GM19455 (cell line): ENCODE data around the gene TMEM87B.
"Not testable (repeated sequence)": the region's sequence is repeated elsewhere in the genome, so short reads cannot be mapped to it uniquely, and the experiment has no call there.

Experiments used
- ATAC-seq: cut with Tn5 transposase; IDR thresholded peaks from one replicate; pipeline ENCODE4 v1.9.1; 2021; ENCODE audit not compliant: unreplicated experiment

TMEM87B gene

DNA sequence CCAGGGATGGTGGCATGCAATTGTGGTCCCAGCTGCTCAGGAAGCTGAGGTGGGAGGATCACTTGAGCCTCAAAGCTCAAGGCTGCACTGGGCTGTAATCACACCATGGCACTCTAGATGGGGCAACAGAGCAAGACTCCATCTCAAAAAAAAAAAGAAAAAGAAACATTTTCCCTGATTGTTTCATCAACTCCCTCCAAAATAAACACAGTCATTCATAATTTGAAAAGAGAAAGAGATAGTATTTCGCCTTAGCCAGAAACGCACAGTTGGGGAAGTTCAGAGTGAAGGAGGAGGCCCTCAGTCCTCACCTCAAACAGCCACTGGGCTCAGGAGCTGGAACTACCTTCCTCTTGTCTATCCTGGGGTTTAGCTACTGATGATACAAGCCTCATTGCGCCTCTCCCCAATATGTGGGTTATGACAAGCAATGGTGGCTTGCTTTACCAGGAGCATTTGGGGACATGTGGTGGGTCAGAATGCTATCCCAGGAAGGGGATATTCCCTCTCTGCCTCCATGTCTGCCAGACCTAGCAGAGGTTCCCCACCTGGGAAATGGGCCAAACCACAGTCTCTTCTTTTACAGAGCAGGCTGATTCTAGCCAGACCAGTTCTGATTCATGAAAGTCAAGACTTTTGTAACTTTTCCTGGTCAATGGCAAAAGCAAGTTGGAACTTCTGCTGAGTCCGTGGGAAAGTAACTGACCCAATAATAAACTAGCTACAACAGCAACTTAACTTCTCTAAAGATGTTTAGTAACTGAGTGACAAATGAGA, 22.2 kb upstream of the TMEM87B start:
- ATAC-seq: no peak

DNA sequence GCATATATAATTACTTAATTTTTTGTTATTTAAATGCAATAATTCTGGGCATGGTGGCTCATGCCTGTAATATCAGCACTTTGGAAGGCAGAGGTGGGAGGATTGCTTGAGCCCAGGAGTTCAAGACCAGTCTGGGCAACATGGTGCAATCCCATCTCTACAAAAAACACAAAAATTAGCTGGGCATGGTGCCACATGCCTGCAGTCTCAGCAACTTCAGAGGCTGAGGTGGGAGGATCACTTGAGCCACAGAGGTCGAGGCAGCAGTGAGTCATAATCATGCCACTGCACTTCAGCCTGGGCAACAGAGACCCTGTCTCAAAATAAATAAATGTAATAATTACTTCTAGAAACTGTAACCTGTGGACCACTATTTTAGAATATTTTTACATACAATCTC, 21.5 kb upstream of the TMEM87B start:
- ATAC-seq: no peak

DNA sequence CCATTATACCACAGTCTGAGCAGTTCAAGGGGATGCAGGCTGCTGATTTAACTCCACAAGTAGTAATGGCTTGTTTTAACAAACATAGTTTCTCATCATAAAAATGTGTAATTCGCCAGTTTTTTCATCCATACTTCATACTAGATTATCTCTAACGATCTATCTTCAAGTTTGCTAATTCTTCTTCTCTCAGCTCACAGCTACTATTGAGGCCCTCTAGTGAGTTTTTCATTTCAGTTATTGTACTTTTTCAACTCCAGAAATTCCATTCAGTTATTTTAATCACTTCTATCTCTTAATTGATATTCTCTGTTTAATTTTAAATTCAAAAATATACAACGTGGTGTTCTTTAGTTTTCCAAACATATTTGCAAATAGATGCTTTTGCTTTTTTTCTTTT, 20.1 kb upstream of the TMEM87B start:
- no peak for ATAC-seq

DNA sequence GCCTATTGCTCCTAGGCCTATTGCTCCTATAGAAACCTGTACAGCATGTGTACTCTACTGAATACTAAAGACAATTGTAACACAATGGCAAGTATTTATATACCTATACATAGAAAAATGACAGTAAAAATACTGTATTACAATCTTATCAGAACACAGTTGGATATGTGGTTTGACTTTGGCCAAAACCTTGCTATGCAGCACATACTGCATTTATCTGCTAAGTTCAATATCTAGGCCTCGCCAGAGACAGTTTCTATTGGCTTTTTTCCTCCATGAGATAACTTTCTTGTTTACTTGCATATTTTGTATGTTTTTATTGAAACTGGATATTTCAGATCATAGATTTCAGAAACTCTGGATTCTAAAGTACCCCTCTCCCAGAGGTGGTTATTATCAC, 19.3 kb upstream of the TMEM87B start:
- no peak for ATAC-seq

DNA sequence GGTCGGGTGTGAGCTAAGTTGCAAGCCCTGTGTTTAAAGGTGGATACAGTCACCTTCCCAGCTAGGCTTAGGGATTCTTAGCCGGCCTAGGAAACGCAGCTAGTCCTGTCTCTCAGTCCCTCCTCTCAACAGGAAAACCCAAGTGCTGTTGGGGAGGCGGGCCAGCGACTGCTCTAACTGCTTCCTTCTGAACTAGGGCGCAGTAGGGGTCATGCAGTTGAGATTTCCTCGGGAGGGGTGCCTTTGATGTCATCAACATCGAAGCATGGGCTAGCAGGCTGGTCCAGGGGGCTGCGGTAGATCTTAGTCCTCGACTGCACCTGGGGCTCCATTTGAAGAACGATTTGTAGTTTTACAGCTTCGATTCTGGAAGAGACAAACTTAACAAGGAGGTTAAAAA, 15.5 kb upstream of the TMEM87B start:
- ATAC-seq: not testable (repeated sequence)

DNA sequence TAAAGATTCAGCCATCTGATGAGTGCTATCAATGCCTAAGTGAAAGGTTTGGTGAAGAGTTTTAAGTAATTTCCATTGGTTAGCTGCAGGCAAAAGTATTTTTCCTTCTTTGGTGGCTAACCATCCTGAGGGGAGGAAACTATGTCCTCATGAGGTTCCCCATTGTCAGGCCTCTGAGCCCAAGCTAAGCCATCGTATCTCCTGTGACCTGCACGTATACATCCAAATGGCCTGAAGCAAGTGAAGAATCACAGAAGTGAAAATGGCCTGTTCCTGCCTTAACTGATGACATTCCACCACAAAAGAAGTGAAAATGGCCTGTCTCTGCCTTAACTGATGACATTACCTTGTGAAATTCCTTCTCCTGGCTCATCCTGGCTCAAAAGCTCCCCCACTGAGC, 15.0 kb upstream of the TMEM87B start:
- not testable (repeated sequence) for ATAC-seq

- ATAC-seq: not testable (repeated sequence)
These were observed 13.6 kb upstream of the TMEM87B start for GRCh38 chr2:112041460-112041859.

- no peak for ATAC-seq
These were observed 9.5 kb upstream of the TMEM87B start for GRCh38 chr2:112045446-112046014.

- ATAC-seq: no peak
These were observed 8.8 kb upstream of the TMEM87B start for GRCh38 chr2:112046231-112046630.

DNA sequence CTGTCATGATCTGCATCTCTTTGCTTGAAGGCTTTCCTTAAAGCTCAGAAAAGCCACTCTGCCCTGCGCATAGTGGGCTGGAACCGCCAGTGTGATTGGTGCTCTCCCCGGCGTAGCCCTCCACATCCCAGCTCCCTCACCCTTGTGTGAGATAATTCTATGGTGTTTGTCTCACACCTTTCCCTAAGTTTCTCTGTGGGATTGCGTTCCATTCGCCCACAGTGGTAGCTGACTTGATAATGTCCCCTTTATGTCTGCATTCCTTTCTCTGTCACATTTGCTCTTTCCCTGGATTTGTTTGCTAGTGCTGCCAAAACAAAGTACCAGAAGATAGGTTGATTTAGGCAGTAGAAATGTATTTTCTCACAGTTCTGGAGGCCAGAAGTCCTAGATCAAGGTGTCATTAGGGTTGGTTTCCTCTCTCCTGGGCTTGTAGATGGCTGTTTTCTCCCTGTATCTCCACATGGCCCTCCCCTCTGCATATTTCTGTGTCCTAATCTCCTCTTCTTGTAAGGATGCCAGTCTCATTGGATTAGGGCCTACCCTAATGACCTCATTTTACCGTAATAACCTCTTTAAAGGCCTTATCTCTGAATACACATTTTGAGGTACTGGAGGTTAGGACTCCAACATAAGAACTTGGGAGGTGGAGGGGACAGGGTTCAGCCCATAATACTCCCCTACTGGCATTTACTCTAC, 7.4 kb upstream of the TMEM87B start:
- ATAC-seq: no peak

DNA sequence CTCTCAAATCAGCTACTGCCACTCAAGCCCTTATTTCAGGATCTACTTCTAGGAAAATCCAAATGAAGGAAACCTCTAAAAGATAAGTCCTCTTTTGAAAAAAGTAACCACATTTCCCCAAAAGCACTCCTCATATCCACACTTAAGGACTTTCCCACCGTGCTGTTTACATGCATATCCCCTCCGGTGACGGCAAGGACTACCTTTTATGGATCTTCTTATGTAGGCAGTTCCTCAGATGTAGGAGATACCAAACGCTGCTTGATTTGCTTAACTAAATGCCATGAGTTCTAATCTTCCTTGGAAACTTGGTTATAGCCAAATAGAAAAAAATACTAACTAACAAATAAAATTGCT, 6.9 kb upstream of the TMEM87B start:
- ATAC-seq: no peak

- ATAC-seq: no peak
These were observed 6.2 kb upstream of the TMEM87B start for GRCh38 chr2:112048887-112049286.

GRCh38 chr2:112050316-112050715, 4.8 kb upstream of the TMEM87B start:
- no peak for ATAC-seq

DNA sequence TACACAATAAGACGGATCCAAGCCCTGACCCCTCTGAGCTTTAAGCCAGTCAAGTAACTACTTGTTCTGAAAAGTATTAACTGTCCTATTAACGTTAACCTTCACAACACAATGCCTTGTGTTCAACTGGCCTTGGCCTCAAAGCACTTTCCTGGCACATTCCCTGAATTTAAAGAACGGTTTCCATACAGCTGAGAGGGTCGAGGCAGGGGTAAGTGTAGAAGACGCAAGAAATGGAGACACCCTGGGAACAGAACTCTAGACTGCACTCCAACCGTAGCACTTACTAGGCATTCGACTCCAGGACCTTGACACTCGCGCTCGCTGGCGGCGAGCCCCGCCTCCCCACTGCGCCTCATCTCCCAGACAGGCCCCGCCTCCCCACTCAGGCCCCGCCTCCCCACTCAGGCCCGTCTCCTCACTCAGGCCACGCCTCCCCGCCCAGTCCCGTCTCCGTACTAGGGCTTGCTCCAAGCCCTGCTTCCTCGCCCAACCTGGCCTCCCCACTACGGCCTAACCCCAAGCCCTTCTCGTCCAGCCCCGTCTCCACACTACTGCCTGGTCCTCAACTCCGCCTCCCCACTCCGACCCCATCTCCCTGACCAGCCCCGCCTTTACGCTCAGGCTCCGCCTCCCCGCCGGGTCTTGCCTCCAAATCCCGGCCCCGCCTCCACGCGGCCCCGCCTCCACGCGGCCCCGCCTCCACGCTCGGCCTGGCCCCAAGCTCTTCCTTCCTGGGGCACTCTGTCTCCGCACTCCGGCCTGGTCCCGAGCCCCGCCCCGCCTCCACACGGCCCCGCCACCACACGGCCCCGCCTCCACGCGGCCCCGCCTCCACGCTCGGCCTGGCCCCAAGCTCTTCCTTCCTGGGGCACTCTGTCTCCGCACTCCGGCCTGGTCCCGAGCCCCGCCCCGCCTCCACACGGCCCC, 887 bp upstream of the TMEM87B start:
- ATAC-seq: peak; percentile 63

DNA sequence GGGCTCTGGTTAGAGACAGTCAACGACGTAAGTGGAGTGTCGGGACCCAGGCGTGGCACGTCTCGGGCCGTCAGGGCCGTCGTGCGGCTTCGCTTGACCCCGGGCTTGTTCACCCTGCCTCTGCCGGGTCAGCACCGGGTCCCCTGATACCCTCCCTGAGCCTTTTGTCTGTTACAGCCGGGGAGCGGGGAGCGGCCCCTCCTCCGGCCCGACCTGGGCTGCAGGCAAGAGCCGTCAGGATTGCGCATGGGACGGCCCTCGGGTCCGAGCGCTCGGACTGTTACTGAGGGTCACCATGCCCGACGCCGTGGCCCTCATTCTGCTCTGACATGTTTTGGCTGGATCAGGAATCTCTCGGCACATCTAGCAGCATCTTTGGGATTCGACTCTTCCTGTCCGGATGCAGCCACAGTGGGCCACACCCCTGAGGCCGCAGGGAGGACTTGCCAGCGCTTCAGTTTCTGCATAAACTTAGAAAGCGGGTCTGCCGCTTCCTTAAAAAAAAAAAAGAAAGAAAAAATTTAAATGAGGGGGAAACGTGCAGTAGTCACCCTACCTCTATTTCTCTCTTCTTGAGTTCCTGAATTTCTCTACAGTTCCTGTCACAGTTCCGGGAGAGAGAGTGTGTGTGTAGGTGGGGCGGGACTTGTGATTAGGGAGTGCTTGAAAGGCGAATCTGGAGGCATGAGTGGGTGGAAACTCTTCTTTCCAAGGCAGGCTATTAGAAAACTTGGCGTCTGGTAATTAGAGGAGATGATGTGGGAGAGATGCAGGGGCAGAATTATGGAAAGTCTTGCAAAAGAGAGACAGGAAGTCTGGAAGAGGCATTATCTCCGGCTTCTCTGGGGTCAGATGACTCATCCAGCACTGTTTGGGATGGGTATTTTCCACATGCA, 909 bp downstream of the TMEM87B start:
- peak; percentile 0 for ATAC-seq

- no peak for ATAC-seq
These were observed 1.5 kb downstream of the TMEM87B start for GRCh38 chr2:112056626-112056987.

DNA sequence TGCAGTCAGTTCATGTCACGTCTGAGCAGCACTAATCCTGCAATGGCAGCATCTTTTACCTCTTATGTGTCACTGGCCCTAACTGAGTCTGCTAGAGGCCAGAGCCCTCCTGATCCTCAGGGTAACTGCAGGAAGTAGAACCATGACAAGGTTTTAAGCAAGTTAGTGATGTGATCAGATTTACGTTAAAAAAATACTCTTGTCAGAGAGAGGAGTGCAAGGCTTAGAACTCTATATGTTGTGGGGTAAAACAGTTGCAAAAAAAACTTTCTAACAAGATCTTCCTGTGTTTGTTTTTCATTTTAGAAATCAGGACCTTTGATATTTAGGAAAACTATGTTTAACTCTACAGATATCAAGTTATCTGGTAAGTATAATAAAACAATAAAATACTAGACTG, 4.6 kb downstream of the TMEM87B start:
- ATAC-seq: no peak

GRCh38 chr2:112061299-112061698, 6.2 kb downstream of the TMEM87B start:
- ATAC-seq: no peak

DNA sequence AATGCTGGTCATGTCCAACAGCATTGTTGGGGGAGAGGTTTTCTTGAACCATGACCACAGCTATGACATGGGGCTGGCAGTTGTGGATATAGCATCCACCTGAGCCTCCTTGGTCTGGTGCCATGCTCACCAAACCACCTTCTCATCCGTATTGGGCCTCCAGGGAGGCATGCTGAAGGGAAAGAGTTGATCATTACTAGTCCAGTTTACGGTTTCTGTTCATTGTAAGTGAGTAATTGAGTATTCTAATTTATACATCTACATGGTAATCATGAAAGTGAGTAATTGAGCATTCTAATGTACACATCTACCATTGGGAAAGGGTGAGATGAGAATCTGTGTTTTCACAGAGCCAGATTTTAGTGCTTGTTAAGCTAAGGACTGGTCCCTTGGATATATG, 6.8 kb downstream of the TMEM87B start:
- ATAC-seq: no peak

GRCh38 chr2:112062894-112063293, 7.8 kb downstream of the TMEM87B start:
- no peak for ATAC-seq
